Brain microvascular endothelial cell (primary cell): ENCODE results near the gene SNX7.

Experiments
- DNase-seq: peaks from one replicate; pipeline ENCODE4 v3.0.0-alpha.2; 2020
- H3K27ac ChIP-seq: fragments of 250-450 bp; sonication (Bioruptor Pico); 2 replicates; pipeline ENCODE4 v1.5.1; 2020; ENCODE audit warnings: mild to moderate bottlenecking, moderate library complexity
- H3K27me3 ChIP-seq: fragments of 250-450 bp; sonication (Bioruptor Pico); replicated peaks from 2 replicates; pipeline ENCODE4 v1.5.1; 2020; ENCODE audit warnings: mild to moderate bottlenecking
- H3K36me3 ChIP-seq: fragments of 250-450 bp; sonication (Bioruptor Pico); replicated peaks from 2 replicates; pipeline ENCODE4 v1.5.1; 2020; ENCODE audit warnings: mild to moderate bottlenecking
- H3K4me3 ChIP-seq: 2 replicates; pipeline ENCODE4 v1.5.1; 2011; ENCODE audit warnings: low read depth, mild to moderate bottlenecking, control low read depth, low read length, moderate library complexity
- in situ Hi-C: cut with HindIII; loops from 2 replicates; pipeline ENCODE4 v1.10.0; 2017; ENCODE audit warnings: low sequenced_read_pairs, low pct_ligation_motif_present
- TF ChIP-seq, protein P1 (sequence below): IDR thresholded peaks from 2 replicates; pipeline ENCODE4 v1.5.1; 2011; ENCODE audit warnings: low read depth, mild to moderate bottlenecking, moderate library complexity, low read length, control low read depth, inconsistent platforms; ENCODE audit errors: missing control alignments

The SNX7 gene

DNA sequence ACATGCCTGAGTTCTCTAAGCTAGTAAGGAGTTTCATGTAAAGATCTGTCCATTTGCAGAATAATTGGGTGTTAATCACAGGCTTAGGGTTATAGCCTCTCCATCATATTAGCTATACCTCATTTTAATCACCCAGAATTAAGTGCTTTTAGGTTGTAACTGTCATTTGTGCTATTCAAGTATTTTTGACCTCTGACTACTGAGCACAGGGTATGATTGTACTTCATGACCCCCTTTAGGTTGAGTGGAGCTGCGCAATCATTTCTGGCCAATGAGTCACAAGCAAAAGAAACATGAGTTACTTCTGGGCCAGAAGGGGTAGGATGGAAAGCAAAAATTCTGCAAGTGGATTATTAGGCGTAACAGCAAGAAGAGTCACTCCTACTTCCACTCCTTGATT lies 8.4 kb upstream of the SNX7 start:
- in situ Hi-C loops: no loop called here
- DNase-seq: peak; percentile 11
- no peaks in the 10 kb centered on the region for H3K27me3 ChIP-seq

DNA sequence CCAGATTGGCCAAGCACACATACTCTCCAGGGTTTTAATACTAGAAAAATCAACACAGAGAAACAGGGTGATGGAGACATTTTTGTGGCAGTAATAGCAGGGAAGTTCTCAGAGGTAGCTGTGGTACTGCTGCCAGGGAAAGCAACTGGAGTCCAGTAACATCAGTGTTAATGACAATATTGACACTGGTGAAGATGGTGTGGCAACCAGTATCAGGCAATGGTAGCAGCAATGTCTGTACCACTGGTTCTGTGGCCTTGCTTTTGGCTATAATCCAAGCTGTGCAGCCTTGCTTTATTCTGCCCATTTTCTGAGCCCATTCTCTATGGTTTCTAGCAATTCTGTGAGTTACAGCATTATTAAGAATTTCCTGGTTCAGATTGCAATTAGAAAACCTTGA lies 1.6 kb upstream of the SNX7 start:
- Histone ChIP-seq H3K4me3 (no peak overlapping the region), H3K36me3 (no peaks in the 10 kb centered on the region), H3K27me3 (no peaks in the 10 kb centered on the region), H3K27ac (no peak overlapping the region)
- TF ChIP-seq, protein P1, sequence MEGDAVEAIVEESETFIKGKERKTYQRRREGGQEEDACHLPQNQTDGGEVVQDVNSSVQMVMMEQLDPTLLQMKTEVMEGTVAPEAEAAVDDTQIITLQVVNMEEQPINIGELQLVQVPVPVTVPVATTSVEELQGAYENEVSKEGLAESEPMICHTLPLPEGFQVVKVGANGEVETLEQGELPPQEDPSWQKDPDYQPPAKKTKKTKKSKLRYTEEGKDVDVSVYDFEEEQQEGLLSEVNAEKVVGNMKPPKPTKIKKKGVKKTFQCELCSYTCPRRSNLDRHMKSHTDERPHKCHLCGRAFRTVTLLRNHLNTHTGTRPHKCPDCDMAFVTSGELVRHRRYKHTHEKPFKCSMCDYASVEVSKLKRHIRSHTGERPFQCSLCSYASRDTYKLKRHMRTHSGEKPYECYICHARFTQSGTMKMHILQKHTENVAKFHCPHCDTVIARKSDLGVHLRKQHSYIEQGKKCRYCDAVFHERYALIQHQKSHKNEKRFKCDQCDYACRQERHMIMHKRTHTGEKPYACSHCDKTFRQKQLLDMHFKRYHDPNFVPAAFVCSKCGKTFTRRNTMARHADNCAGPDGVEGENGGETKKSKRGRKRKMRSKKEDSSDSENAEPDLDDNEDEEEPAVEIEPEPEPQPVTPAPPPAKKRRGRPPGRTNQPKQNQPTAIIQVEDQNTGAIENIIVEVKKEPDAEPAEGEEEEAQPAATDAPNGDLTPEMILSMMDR: no peak
- in situ Hi-C loops: no loop called here
- no peak for DNase-seq

More for the DNA sequence above, 8.4 kb upstream of the SNX7 start:
- no peak overlapping the region for H3K27ac ChIP-seq
- no peaks in the 10 kb centered on the region for H3K36me3 ChIP-seq
- TF ChIP-seq, protein P1: no peak
- H3K4me3 ChIP-seq: no peak overlapping the region

DNA sequence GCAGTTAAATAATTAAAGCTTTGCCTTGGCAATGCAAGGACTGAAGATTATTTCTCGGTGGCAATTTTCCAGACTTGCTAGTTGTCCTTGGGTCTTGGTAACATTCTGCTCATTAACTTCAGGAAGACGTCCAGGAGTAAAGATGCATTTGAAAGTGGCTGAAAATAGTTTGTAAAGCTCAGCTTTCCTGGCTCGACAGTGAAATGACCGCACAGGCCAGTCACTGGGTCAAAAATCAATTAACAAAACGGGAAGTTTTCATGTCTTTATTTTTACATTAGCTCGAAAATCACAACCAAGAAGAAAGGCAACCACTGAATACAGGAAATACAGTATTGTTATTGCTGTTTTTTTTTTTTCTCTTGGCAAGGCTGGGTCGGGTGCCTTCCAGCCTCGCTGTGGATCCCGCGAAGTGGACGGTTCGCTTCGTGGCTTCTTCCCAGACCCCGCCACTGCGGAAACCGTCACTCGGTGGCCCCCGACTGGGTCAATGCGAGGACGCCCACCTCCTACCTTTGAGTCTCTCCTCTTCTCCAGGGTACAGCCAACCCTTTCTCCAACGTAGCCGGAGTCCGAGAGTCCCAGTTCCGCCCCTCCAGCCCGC lies 479 bp upstream of the SNX7 start:
- TF ChIP-seq, protein P1: no peak
- no peak for DNase-seq
- H3K27ac ChIP-seq: no peak overlapping the region
- in situ Hi-C loops: no loop called here
- H3K4me3 ChIP-seq: peak overlapping the region; percentile 79
- no peaks in the 10 kb centered on the region for H3K27me3 ChIP-seq
- no peaks in the 10 kb centered on the region for H3K36me3 ChIP-seq

DNA sequence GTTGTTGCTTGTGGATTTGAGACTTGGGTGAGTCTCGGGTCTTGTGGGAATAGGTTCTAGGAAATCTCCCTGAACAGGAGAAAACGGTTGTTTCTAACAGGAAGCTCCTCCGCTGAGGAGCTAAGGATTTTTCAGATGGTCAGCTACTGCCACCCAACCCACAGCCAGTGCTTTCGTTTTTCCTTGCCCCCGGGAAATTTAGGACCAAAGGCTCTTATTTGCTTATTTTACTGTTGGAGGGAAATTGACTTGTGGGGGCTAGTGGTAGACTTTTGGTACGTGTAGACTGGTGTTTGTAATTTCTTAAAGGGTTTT lies 792 bp downstream of the SNX7 start:
- Histone ChIP-seq H3K27me3 (no peaks in the 10 kb centered on the region), H3K4me3 (peak overlapping the region; percentile 79), H3K27ac (peak overlapping the region; percentile 11), H3K36me3 (no peaks in the 10 kb centered on the region)
- peak; percentile 10 for DNase-seq
- in situ Hi-C loops: no loop called here
- TF ChIP-seq, protein P1: no peak

DNA sequence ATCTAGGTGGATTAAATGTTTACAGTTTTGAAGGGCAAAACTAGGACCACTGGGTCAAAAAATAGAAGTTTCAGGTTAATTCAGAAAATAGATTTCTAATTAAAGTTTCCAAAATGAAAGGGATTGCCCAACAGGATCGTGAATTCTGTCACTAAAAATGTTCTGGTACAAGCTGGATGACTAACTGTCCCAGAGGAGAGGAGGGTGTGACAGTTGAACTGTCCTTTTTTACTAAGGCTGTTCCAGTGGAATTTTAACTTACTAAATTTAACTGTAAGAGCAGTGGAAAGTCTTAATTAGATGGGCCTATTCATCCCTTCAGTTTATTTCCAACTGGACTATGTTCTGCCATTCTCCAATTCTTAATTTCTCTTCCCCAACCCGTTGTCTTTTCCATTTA lies 7.2 kb downstream of the SNX7 start:
- Histone ChIP-seq H3K36me3 (no peaks in the 10 kb centered on the region), H3K27me3 (no peaks in the 10 kb centered on the region), H3K27ac (no peak overlapping the region), H3K4me3 (no peak overlapping the region)
- TF ChIP-seq, protein P1: no peak
- in situ Hi-C loops: no loop called here
- DNase-seq: no peak
